Natural killer cell (primary cell): ENCODE data around the gene CD7. TPM values are rescaled to one million over a fixed set of nuclear protein-coding genes. Genes with fewer than 3 reads are reported as not detected.

Experiments used
- ATAC-seq, 3 donors: fragments of 150-1000 bp in 2 of 3; fragments of 200-7000 bp in 1 of 3; cut with Tn5 transposase; 1 replicate in 1 of 3; 2 replicates in 2 of 3; pipeline ENCODE4 v1.10.0; 2021; ENCODE audit warnings: mild to moderate bottlenecking in 2 of 3, moderate library complexity in 2 of 3
- DNase-seq, 2 donors: peaks; one replicate each; pipeline versions ENCODE4 v3.0.0 to v3.0.0-alpha.2; 2013 to 2021; ENCODE audit warnings: mixed read lengths in 1 of 2
- H3K27ac ChIP-seq: one replicate; pipeline ENCODE4 v1.5.1; 2013; ENCODE audit warnings: mild to moderate bottlenecking, low read length
- H3K27me3 ChIP-seq: one replicate; pipeline ENCODE4 v1.6.1; 2013; ENCODE audit warnings: low read length; ENCODE audit not compliant: control insufficient read depth, insufficient read depth
- H3K36me3 ChIP-seq: one replicate; pipeline ENCODE4 v1.6.1; 2013; ENCODE audit warnings: low read length; ENCODE audit not compliant: control insufficient read depth, insufficient read depth
- H3K4me1 ChIP-seq: one replicate; pipeline ENCODE4 v1.6.1; 2013; ENCODE audit warnings: low read length; ENCODE audit not compliant: control insufficient read depth, insufficient read depth
- H3K4me3 ChIP-seq: one replicate; pipeline ENCODE4 v1.5.1; 2013; ENCODE audit warnings: low read length
- H3K9me3 ChIP-seq: one replicate; pipeline ENCODE4 v1.6.1; 2013; ENCODE audit warnings: low read length; ENCODE audit not compliant: control insufficient read depth, insufficient read depth
- H3K27ac Mint-ChIP-seq, 2 donors: one replicate each; pipeline ENCODE4 v1.8.0; 2022; ENCODE audit warnings: mild to moderate bottlenecking in 2 of 2, mixed read lengths in 2 of 2, moderate library complexity in 1 of 2
- H3K27me3 Mint-ChIP-seq, 2 donors: one replicate each; pipeline ENCODE4 v1.8.0; 2022; ENCODE audit warnings: low read depth in 2 of 2, mixed read lengths in 2 of 2
- H3K36me3 Mint-ChIP-seq: one replicate; pipeline ENCODE4 v1.8.0; 2022; ENCODE audit warnings: mixed read lengths
- H3K4me1 Mint-ChIP-seq, 2 donors: one replicate each; pipeline ENCODE4 v1.8.0; 2022; ENCODE audit warnings: mixed read lengths in 2 of 2
- H3K4me3 Mint-ChIP-seq: one replicate; pipeline ENCODE4 v1.8.0; 2022; ENCODE audit warnings: mild to moderate bottlenecking, moderate library complexity, mixed read lengths
- H3K9me3 Mint-ChIP-seq, 2 donors: one replicate each; pipeline ENCODE4 v1.8.0; 2022; ENCODE audit warnings: mixed read lengths in 2 of 2
- WGBS: methylation state at CpG from one replicate; pipeline ENCODE4 v1.1.7; 2013; ENCODE audit warnings: missing lambda C conversion rate; ENCODE audit not compliant: insufficient coverage; 5-methylcytosine and 5-hydroxymethylcytosine counted together
- intact Hi-C: fragments of 100-400 bp; cut with micrococcal nuclease; formaldehyde crosslinking; loops from one replicate; pipeline ENCODE4 v1.14.2; 2022
- total RNA-seq, 4 donors: library from RNA; stranded (reverse); fragments of 120-200 nt in 1 of 4; gene quantifications; one replicate each; pipeline versions ENCODE4 v1.2.3 to v1.2.4, GENCODE V29; 2013 to 2022
- TF ChIP-seq, protein P1 (sequence below): fragments of 200-600 bp; IDR thresholded peaks from one replicate; pipeline ENCODE4 v1.8.0; 2022; ENCODE audit warnings: antibody characterized with exemption

CD7 gene
- total RNA-seq, 3 donors from 2014 or later (not counting 1 experiment from before 2014, with no cell fraction given), result 464 to 564 (median 522) TPM

DNA sequence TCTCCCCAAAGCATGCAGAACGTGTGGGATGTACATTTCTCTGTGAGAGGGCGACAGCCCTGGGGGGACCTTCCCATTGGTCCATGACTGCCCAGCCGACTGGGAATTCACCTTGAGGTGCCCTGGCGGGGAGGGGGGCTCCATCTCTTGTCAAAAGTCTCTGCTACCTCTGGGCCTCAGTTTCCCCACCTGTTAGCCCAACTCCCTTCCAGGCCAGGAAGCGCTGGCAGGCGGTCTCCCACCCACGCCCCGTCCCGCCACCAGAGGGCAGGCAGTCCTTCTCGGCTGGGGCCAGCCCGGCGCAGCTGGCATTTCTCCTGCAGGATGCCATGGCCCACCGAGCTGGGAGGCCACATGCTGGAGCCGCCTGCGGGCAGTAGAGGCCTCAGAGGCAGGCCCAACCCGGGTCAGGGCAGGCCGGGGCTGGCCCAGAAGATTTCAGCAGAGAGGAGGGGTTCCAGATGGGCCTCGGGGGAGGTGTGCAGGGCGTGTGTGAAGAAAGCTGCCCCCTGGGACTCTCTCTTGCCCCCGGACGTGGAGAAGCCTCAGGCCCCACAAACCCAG is 16.6 kb downstream of the CD7 start:
- Histone ChIP-seq H3K4me1 (peaks cover 94% of the 10 kb centered on the region), H3K9me3 (no peaks in the 10 kb centered on the region), H3K27ac (peak overlapping the region; percentile 78), H3K36me3 (no peaks in the 10 kb centered on the region), H3K4me3 (no peak overlapping the region), H3K27me3 (no peaks in the 10 kb centered on the region)
- TF ChIP-seq, protein P1, sequence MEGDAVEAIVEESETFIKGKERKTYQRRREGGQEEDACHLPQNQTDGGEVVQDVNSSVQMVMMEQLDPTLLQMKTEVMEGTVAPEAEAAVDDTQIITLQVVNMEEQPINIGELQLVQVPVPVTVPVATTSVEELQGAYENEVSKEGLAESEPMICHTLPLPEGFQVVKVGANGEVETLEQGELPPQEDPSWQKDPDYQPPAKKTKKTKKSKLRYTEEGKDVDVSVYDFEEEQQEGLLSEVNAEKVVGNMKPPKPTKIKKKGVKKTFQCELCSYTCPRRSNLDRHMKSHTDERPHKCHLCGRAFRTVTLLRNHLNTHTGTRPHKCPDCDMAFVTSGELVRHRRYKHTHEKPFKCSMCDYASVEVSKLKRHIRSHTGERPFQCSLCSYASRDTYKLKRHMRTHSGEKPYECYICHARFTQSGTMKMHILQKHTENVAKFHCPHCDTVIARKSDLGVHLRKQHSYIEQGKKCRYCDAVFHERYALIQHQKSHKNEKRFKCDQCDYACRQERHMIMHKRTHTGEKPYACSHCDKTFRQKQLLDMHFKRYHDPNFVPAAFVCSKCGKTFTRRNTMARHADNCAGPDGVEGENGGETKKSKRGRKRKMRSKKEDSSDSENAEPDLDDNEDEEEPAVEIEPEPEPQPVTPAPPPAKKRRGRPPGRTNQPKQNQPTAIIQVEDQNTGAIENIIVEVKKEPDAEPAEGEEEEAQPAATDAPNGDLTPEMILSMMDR, result peak; percentile 72
- intact Hi-C loops, result no loop called here
- Mint-ChIP-seq H3K4me3 (peak overlapping the region; percentile 74), H3K9me3 (no peaks in the 10 kb centered on the region), H3K4me1 (peaks cover 63 to 89% of the 10 kb centered on the region in 2 donors), H3K36me3 (no peaks in the 10 kb centered on the region), H3K27ac (peak overlapping the region; percentile 99), H3K27me3 (no peaks in the 10 kb centered on the region)
- WGBS, result 25% methylated on average over 21 of the region's 21 CpGs
- no peak for ATAC-seq
- peak; percentile 67 to 83 for DNase-seq

DNA sequence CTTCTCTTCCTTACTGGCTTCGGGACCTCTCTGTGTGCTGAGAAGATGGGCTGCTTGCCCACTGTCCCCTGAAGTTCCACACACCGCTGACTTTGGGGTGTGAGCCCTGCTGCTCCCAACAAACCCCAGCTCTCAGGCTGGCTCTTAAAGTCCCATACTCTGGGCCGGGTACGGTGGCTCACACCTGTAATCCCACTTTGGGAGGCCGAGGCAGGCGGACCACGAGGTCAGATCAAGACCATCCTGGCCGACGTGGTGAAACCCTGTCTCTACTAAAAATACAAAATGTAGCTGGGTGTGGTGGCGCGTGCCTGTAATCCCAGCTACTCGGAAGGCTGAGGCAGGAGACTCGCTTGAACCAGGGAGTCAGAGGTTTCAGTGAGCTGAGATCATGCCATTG is 17.2 kb downstream of the CD7 start:
- H3K27me3 ChIP-seq, result no peaks in the 10 kb centered on the region
- H3K4me1 ChIP-seq, result peaks cover 89% of the 10 kb centered on the region
- TF ChIP-seq, protein P1, result no peak
- no peaks in the 10 kb centered on the region for H3K36me3 Mint-ChIP-seq
- H3K27ac Mint-ChIP-seq, result peak overlapping the region; percentile 99
- H3K4me1 Mint-ChIP-seq, result peaks cover 62 to 89% of the 10 kb centered on the region in 2 donors
- intact Hi-C loops, result no loop called here
- no peaks in the 10 kb centered on the region for H3K9me3 Mint-ChIP-seq
- H3K36me3 ChIP-seq, result no peaks in the 10 kb centered on the region
- H3K4me3 ChIP-seq, result no peak overlapping the region
- no peaks in the 10 kb centered on the region for H3K27me3 Mint-ChIP-seq
- H3K9me3 ChIP-seq, result no peaks in the 10 kb centered on the region
- 94% methylated on average over 13 of the region's 13 CpGs for WGBS
- no peak overlapping the region for H3K27ac ChIP-seq
- ATAC-seq, result no peak
- peak overlapping the region; percentile 74 for H3K4me3 Mint-ChIP-seq
- DNase-seq, result no peak

DNA sequence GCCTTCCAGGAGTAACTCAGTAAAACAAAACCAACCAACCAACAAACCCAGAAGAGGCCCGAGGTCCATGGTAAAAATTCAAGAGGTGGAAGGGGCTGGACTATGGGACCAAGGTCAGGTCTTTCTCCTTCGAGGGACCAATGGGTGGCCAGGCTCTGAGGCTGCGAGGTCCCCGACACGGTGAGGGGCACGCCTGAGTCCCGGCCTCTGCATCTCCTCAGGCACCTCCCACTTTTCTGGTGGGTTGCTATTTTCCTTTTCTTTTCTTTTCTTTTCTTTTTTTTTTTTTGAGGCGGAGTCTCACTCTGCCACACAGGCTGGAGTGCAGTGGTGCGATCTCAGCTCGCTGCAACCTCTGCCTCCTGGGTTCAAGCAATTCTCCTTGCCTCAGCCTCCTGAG is 18.0 kb downstream of the CD7 start:
- peak overlapping the region; percentile 98 for H3K27ac ChIP-seq
- H3K4me3 Mint-ChIP-seq, result peak overlapping the region; percentile 92
- no peaks in the 10 kb centered on the region for H3K27me3 Mint-ChIP-seq
- H3K4me1 Mint-ChIP-seq, result peaks cover 63 to 88% of the 10 kb centered on the region in 2 donors
- intact Hi-C loops, result loop anchor here (5.0 kb wide), 1 partner anchor 82 kb away; no protein-coding TSS in a partner anchor
- no peaks in the 10 kb centered on the region for H3K36me3 ChIP-seq
- H3K27ac Mint-ChIP-seq, result peak overlapping the region; percentile 99
- H3K4me1 ChIP-seq, result peaks cover 81% of the 10 kb centered on the region
- DNase-seq, result peak in 1 of 2 donors; percentile 52
- H3K9me3 ChIP-seq, result no peaks in the 10 kb centered on the region
- WGBS, result 86% methylated on average over 10 of the region's 10 CpGs
- no peak for ATAC-seq
- no peaks in the 10 kb centered on the region for H3K9me3 Mint-ChIP-seq
- no peaks in the 10 kb centered on the region for H3K27me3 ChIP-seq
- TF ChIP-seq, protein P1, result no peak
- no peaks in the 10 kb centered on the region for H3K36me3 Mint-ChIP-seq
- H3K4me3 ChIP-seq, result no peak overlapping the region
